HL-60 (cell line): ENCODE measurements around the gene CDK19.

Experiments
- CTCF ChIP-seq: IDR thresholded peaks from one replicate; pipeline ENCODE4 v1.5.1; 2011; ENCODE audit warnings: low read length, control low read depth, inconsistent platforms; ENCODE audit not compliant: insufficient read depth
- GABPA ChIP-seq: IDR thresholded peaks from 2 replicates; pipeline ENCODE4 v1.6.1; 2012; ENCODE audit warnings: low read depth
- TF ChIP-seq, protein P1 (sequence below): IDR thresholded peaks from 2 replicates; pipeline ENCODE4 v1.6.1; 2012; ENCODE audit warnings: low read depth; ENCODE audit not compliant: insufficient replicate concordance

GRCh38 chr6:110635096-110635495 is 180.2 kb downstream of the CDK19 start:
- TF ChIP-seq CTCF (no peak), GABPA (no peak)
- TF ChIP-seq, protein P1, sequence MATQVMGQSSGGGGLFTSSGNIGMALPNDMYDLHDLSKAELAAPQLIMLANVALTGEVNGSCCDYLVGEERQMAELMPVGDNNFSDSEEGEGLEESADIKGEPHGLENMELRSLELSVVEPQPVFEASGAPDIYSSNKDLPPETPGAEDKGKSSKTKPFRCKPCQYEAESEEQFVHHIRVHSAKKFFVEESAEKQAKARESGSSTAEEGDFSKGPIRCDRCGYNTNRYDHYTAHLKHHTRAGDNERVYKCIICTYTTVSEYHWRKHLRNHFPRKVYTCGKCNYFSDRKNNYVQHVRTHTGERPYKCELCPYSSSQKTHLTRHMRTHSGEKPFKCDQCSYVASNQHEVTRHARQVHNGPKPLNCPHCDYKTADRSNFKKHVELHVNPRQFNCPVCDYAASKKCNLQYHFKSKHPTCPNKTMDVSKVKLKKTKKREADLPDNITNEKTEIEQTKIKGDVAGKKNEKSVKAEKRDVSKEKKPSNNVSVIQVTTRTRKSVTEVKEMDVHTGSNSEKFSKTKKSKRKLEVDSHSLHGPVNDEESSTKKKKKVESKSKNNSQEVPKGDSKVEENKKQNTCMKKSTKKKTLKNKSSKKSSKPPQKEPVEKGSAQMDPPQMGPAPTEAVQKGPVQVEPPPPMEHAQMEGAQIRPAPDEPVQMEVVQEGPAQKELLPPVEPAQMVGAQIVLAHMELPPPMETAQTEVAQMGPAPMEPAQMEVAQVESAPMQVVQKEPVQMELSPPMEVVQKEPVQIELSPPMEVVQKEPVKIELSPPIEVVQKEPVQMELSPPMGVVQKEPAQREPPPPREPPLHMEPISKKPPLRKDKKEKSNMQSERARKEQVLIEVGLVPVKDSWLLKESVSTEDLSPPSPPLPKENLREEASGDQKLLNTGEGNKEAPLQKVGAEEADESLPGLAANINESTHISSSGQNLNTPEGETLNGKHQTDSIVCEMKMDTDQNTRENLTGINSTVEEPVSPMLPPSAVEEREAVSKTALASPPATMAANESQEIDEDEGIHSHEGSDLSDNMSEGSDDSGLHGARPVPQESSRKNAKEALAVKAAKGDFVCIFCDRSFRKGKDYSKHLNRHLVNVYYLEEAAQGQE, result no peak
